ENCODE data around the gene DDAH2. TPM values are rescaled to one million over a fixed set of nuclear protein-coding genes. Genes with fewer than 3 reads are reported as not detected.

Gene DDAH2
- total RNA-seq, 2 donors from 2014 or later: 92.1 to 98.7 TPM

DNA sequence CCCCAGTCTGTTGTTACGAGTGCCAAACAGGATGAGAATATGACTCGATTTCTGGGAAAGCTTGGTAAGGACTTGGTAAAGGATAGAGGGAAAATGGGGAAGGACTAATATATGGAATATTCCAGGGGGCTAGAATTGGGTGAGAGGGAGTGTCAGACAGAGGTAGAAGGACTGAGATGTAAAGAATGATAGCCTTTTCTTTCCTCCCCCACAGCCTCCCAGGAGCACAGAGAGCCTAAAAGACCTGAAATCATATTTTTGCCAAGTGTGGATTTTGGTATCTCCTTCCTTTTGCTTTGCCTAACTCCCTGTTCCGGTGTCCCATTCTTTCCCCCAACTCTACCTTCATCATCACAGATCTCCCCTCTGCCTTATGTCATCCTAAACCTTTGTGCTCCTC is 13.8 kb upstream of the DDAH2 start:
- H3K36me3 ChIP-seq: no peaks in the 10 kb centered on the region
- no peaks in the 10 kb centered on the region for H3K9me3 ChIP-seq
- intact Hi-C loops (cut with DNase I): no loop called here
- H3K4me3 ChIP-seq: no peak overlapping the region
- H3K4me1 ChIP-seq: peaks cover 4% of the 10 kb centered on the region
- TF ChIP-seq, protein P1, sequence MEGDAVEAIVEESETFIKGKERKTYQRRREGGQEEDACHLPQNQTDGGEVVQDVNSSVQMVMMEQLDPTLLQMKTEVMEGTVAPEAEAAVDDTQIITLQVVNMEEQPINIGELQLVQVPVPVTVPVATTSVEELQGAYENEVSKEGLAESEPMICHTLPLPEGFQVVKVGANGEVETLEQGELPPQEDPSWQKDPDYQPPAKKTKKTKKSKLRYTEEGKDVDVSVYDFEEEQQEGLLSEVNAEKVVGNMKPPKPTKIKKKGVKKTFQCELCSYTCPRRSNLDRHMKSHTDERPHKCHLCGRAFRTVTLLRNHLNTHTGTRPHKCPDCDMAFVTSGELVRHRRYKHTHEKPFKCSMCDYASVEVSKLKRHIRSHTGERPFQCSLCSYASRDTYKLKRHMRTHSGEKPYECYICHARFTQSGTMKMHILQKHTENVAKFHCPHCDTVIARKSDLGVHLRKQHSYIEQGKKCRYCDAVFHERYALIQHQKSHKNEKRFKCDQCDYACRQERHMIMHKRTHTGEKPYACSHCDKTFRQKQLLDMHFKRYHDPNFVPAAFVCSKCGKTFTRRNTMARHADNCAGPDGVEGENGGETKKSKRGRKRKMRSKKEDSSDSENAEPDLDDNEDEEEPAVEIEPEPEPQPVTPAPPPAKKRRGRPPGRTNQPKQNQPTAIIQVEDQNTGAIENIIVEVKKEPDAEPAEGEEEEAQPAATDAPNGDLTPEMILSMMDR (IDR thresholded peaks at IDR 0.05): no peak
- no peak overlapping the region for H3K9ac ChIP-seq (ENCODE audit: low read depth in 2 of 2, low read length in 2 of 2)
- DNase-seq: no peak
- no peak overlapping the region for H3K27ac ChIP-seq
- H3K27me3 ChIP-seq: no peaks in the 10 kb centered on the region

DNA sequence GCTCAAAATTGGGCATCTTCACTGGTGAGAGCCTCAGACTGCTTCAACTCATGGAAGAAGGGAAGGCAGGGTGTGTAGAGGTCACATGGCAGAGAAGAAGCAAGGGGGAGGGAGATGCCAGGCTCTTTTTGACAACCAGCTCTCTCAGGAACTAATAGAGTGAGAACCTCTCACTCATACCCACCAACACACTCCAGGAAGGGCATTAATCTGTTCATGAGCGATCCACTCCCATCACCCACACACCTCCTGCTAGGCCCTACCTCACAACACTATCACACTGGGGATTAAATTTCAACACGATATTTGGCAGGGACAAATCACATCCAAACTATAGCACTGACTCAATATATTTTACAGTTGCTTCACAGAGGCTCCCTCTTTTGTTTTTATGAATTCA is 12.7 kb upstream of the DDAH2 start:
- Histone ChIP-seq H3K27ac (no peak overlapping the region), H3K4me3 (no peak overlapping the region), H3K9me3 (no peaks in the 10 kb centered on the region), H3K27me3 (no peaks in the 10 kb centered on the region), H3K36me3 (no peaks in the 10 kb centered on the region), H3K9ac (ENCODE audit: low read depth in 2 of 2, low read length in 2 of 2) (no peak overlapping the region), H3K4me1 (peaks cover 7% of the 10 kb centered on the region)
- intact Hi-C loops (cut with DNase I): no loop called here
- no peak for DNase-seq
- TF ChIP-seq, protein P1 (IDR thresholded peaks at IDR 0.05): no peak

DNA sequence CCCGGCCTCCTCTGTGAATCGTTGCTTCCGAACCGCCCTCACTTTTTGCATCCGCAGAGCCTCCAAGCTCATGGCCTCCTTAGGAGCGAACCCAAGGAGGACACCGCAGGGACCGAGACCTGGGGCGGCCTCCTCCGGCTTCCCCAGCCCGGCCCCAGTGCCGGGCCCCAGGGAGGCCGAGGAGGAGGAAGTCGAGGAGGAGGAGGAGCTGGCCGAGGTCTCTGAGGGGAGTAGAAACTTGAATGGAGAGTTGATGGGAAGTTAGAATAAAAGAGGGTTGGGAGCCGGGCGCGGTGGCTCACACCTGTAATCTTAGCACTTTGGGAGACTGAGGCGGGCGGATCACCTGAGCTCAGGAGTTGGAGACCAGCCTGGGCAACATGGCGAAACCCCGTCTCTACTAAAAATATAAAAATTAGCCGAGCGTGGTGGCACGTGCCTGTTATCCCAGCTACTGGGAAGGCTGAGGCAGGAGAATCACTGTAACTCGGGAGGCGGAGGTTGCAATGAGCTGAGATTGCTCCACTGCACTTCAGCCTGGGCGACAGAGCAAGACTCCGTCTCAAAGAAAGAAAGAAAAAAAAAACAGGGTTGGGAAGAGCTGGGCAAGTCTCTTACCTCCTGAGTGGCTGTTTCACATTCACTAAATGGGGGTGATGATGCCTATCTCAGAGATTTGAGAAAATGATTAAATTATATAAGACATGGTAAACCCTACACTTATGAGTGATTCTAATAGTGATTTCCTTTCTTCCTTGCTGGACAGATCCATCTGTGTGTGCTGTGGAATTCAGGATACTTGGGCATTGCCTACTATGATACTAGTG is 11.5 kb upstream of the DDAH2 start:
- peaks cover 10% of the 10 kb centered on the region for H3K4me1 ChIP-seq
- peak overlapping the region; percentile 74 for H3K4me3 ChIP-seq
- no peaks in the 10 kb centered on the region for H3K27me3 ChIP-seq
- no peaks in the 10 kb centered on the region for H3K36me3 ChIP-seq
- intact Hi-C loops (cut with DNase I): no loop called here
- no peak for DNase-seq
- H3K9me3 ChIP-seq: no peaks in the 10 kb centered on the region
- peak overlapping the region; percentile 82 to 100 for H3K9ac ChIP-seq (ENCODE audit: low read depth in 2 of 2, low read length in 2 of 2)
- H3K27ac ChIP-seq: peak overlapping the region; percentile 86
- TF ChIP-seq, protein P1 (IDR thresholded peaks at IDR 0.05): no peak

DNA sequence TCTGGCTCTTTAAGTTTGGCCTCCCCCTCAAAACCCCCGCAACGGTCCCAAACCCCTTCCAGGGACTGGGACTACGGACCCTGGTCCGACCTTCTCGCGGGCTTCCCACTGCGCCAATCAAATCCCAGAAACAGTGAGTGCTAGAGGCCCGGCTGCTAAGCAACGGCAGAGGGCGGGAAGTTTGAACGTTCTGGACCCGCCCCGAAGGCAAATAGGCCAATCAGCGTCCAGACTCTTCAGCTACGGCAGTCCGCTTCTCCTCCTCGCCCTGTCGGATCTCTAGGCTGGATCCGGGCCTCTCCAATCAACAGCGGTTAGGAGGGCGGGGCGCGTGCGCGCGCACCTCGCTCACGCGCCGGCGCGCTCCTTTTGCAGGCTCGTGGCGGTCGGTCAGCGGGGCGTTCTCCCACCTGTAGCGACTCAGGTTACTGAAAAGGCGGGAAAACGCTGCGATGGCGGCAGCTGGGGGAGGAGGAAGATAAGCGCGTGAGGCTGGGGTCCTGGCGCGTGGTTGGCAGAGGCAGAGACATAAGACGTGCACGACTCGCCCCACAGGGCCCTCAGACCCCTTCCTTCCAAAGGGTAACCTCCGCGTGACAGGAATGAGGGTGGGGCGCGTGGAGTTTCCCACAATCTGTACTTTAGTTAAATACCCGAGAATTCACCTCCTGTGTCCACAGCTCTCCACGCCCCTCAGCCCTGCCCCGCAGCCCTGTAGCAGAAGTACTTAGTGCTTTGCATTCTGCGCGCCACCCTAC is 10.7 kb upstream of the DDAH2 start, which contains the start of gene MSH5:
TSS of gene MSH5 (plus strand) at position 367 of the 758 bp plus-strand sequence. CDS start 462 bp downstream, outside the sequence.
- no peaks in the 10 kb centered on the region for H3K9me3 ChIP-seq
- TF ChIP-seq, protein P1 (IDR thresholded peaks at IDR 0.05): no peak
- no peaks in the 10 kb centered on the region for H3K27me3 ChIP-seq
- peak within 1 kb of the TSS; percentile 82 to 100 for H3K9ac ChIP-seq (ENCODE audit: low read depth in 2 of 2, low read length in 2 of 2)
- no peaks in the 10 kb centered on the region for H3K36me3 ChIP-seq
- DNase-seq: peak; percentile 99
- H3K4me3 ChIP-seq: peak within 1 kb of the TSS; percentile 74
- H3K27ac ChIP-seq: peak within 1 kb of the TSS; percentile 86
- H3K4me1 ChIP-seq: peaks cover 10% of the 10 kb centered on the region
- intact Hi-C loops (cut with DNase I): loop anchor here (5.0 kb wide), 1 partner anchor 38 kb away; the partner anchor contains the start of gene ABHD16A

Measured in colonic mucosa (tissue), 4 donors.